ENCODE measurements around the gene ACAD9.
A peak's percentile ranks its signal among the peaks of the same experiment; 100 is the strongest.
"Not testable (repeated sequence)": the region's sequence is repeated elsewhere in the genome, so short reads cannot be mapped to it uniquely, and the experiment has no call there.

ACAD9 gene

DNA sequence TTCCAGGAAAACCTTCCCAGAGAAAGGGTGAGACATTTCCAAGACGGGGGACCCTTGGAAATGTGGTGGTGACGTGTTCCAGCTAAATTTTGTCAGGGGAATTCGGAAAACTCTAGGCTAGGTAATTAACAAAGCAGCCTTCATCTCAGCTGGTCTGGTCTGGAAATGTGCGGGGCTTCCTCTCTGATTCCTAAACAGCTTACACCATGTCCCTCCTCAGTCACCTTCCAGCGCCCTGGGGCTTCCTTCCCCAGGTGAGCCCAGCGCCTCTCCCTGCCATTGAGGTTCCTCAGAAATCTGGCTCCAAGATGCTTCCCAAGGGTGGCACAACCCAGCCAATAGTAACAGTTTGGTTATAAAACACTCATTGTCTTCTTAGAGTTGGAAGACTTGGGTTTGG is 571 bp downstream of the ACAD9 start:
- H3F3A ChIP-seq (ENCODE audit: insufficient read depth): peaks cover 9% of the 10 kb centered on the region; the same call in 1 of the 2 replicates
- H3K4me2 ChIP-seq (ENCODE audit: low read depth, low read length, poor library complexity, severe bottlenecking): peak overlapping the region; percentile 89
- H3K9me2 ChIP-seq (replicated peaks; ENCODE audit: insufficient read depth, low read length): no peaks in the 10 kb centered on the region
- no peak for TF ChIP-seq EZH2phosphoT487 (conservative IDR thresholded peaks at IDR 0.05; ENCODE audit: low read length)
- TF ChIP-seq, protein P1, sequence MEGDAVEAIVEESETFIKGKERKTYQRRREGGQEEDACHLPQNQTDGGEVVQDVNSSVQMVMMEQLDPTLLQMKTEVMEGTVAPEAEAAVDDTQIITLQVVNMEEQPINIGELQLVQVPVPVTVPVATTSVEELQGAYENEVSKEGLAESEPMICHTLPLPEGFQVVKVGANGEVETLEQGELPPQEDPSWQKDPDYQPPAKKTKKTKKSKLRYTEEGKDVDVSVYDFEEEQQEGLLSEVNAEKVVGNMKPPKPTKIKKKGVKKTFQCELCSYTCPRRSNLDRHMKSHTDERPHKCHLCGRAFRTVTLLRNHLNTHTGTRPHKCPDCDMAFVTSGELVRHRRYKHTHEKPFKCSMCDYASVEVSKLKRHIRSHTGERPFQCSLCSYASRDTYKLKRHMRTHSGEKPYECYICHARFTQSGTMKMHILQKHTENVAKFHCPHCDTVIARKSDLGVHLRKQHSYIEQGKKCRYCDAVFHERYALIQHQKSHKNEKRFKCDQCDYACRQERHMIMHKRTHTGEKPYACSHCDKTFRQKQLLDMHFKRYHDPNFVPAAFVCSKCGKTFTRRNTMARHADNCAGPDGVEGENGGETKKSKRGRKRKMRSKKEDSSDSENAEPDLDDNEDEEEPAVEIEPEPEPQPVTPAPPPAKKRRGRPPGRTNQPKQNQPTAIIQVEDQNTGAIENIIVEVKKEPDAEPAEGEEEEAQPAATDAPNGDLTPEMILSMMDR (IDR thresholded peaks at IDR 0.05; ENCODE audit: insufficient read depth, low read length, poor library complexity, severe bottlenecking): no peak
- H3K27me3 ChIP-seq (ENCODE audit: low read length): no peaks in the 10 kb centered on the region
- peaks cover 4% of the 10 kb centered on the region; the same call in 1 of the 2 replicates for H3K36me3 ChIP-seq (ENCODE audit: low read length)
- peak overlapping the region; percentile 19 for H3K27ac ChIP-seq (ENCODE audit: low read depth, low read length)
- no peaks in the 10 kb centered on the region for H3K9me3 ChIP-seq (ENCODE audit: insufficient read depth, low read length)
- no peaks in the 10 kb centered on the region; the same call in 1 of the 2 replicates for H4K20me1 ChIP-seq (ENCODE audit: low read depth, low read length)
- peak overlapping the region; percentile 85 for H3K4me3 ChIP-seq (ENCODE audit: insufficient read depth, low read length, poor library complexity, severe bottlenecking)
- H2AFZ ChIP-seq (ENCODE audit: low read depth, low read length, severe bottlenecking): peak overlapping the region; percentile 72
- peak overlapping the region; percentile 82 for H3K9ac ChIP-seq (ENCODE audit: low read length)
- H3K79me2 ChIP-seq (ENCODE audit: insufficient read depth, low read length): peaks cover 64% of the 10 kb centered on the region

DNA sequence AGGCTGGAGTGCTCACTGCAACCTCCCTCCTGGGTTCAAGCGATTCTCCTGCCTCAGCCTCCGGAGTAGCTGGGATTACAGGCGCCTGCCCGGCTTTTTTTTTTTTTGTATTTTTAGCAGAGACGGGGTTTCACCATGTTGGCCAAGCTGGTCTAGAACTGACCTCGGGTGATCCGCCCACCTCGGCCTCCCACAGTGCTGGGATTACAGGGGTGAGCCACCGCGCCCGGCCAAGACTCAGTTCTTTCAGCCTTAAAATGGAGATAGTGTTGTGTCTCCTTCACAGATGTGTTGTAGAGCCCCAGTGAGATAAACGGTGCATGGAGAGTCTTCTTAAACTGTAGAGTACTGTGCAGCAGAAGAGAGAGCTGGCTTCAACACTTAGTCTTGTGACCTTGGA is 1.0 kb downstream of the ACAD9 start:
- Histone ChIP-seq H3K79me2 (ENCODE audit: insufficient read depth, low read length) (peaks cover 68% of the 10 kb centered on the region), H3K9ac (ENCODE audit: low read length) (peak overlapping the region; percentile 82), H3K4me3 (ENCODE audit: insufficient read depth, low read length, poor library complexity, severe bottlenecking) (peak overlapping the region; percentile 85), H3K4me2 (ENCODE audit: low read depth, low read length, poor library complexity, severe bottlenecking) (peak overlapping the region; percentile 89)
- H3K9me3 ChIP-seq (ENCODE audit: insufficient read depth, low read length); H2AFZ ChIP-seq (ENCODE audit: low read depth, low read length, severe bottlenecking); H4K20me1 ChIP-seq (ENCODE audit: low read depth, low read length); H3K36me3 ChIP-seq (ENCODE audit: low read length); H3K27ac ChIP-seq (ENCODE audit: low read depth, low read length); H3F3A ChIP-seq (ENCODE audit: insufficient read depth); H3K9me2 ChIP-seq (replicated peaks; ENCODE audit: insufficient read depth, low read length); H3K27me3 ChIP-seq (ENCODE audit: low read length): not testable (repeated sequence)

DNA sequence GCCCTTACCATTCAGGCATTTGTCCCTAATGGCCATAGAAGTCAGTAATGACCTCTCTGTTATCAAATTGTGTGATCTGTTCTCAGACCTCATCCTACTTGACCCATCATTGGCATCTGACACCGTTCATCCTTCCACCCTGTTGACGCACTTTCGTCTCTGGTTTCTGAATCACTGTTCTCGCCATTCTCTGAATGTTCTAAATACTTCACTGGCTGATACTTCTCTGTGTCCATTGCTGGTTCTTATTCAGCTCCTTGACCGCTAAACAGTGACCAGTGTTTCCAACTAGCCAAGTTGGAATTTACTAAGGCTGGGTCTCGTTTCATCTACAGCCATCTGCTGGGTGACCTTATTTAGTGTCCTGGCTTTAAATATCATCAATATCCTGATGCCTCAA is 2.2 kb downstream of the ACAD9 start:
- no peak for TF ChIP-seq EZH2phosphoT487 (conservative IDR thresholded peaks at IDR 0.05; ENCODE audit: low read length)
- TF ChIP-seq, protein P1 (IDR thresholded peaks at IDR 0.05; ENCODE audit: insufficient read depth, low read length, poor library complexity, severe bottlenecking): no peak
- Histone ChIP-seq H3K4me2 (ENCODE audit: low read depth, low read length, poor library complexity, severe bottlenecking) (no peak overlapping the region), H3K9me3 (ENCODE audit: insufficient read depth, low read length) (no peaks in the 10 kb centered on the region), H3K79me2 (ENCODE audit: insufficient read depth, low read length) (peaks cover 68% of the 10 kb centered on the region), H3K9me2 (replicated peaks; ENCODE audit: insufficient read depth, low read length) (no peaks in the 10 kb centered on the region), H3K36me3 (ENCODE audit: low read length) (peaks cover 5% of the 10 kb centered on the region; the same call in 1 of the 2 replicates), H4K20me1 (ENCODE audit: low read depth, low read length) (no peaks in the 10 kb centered on the region; the same call in 1 of the 2 replicates), H2AFZ (ENCODE audit: low read depth, low read length, severe bottlenecking) (no peak overlapping the region), H3K9ac (ENCODE audit: low read length) (0 out of 2 replicates have a peak overlapping the region, but pooled peaks have one; percentile 82), H3K27me3 (ENCODE audit: low read length) (no peaks in the 10 kb centered on the region), H3K27ac (ENCODE audit: low read depth, low read length) (no peak overlapping the region), H3F3A (ENCODE audit: insufficient read depth) (peaks cover 9% of the 10 kb centered on the region; the same call in 1 of the 2 replicates), H3K4me3 (ENCODE audit: insufficient read depth, low read length, poor library complexity, severe bottlenecking) (no peak overlapping the region)

DNA sequence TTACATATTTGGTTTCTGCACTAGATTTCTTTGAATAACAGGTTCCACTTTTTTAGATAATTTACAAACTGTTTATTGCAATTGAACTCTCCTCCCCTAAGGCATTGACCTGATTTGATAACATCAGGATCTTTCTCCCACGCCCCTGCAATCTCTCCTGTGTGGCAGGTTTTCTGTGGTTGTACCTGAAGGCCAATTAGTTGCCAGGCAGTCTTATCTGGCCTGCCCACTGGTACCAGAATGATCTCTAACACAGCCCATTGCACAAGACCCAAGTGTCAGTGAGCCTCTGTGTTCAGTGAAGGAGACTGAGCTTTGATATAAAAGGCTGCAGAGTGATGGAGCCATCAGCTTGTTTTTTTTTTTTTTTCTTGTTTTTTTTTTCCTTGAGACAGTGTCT is 3.3 kb downstream of the ACAD9 start:
- 0 out of 2 replicates have a peak, but pooled peaks cover 3% of the 10 kb centered on the region for H3F3A ChIP-seq (ENCODE audit: insufficient read depth)
- H3K27me3 ChIP-seq (ENCODE audit: low read length): no peaks in the 10 kb centered on the region
- no peaks in the 10 kb centered on the region for H3K9me3 ChIP-seq (ENCODE audit: insufficient read depth, low read length)
- H3K4me2 ChIP-seq (ENCODE audit: low read depth, low read length, poor library complexity, severe bottlenecking): no peak overlapping the region
- H3K4me3 ChIP-seq (ENCODE audit: insufficient read depth, low read length, poor library complexity, severe bottlenecking): no peak overlapping the region
- no peak overlapping the region for H3K27ac ChIP-seq (ENCODE audit: low read depth, low read length)
- peaks cover 5% of the 10 kb centered on the region; the same call in 1 of the 2 replicates for H3K36me3 ChIP-seq (ENCODE audit: low read length)
- H3K9me2 ChIP-seq (replicated peaks; ENCODE audit: insufficient read depth, low read length): no peaks in the 10 kb centered on the region
- TF ChIP-seq, protein P1 (IDR thresholded peaks at IDR 0.05; ENCODE audit: insufficient read depth, low read length, poor library complexity, severe bottlenecking): no peak
- TF ChIP-seq EZH2phosphoT487 (conservative IDR thresholded peaks at IDR 0.05; ENCODE audit: low read length): no peak
- no peaks in the 10 kb centered on the region; the same call in 1 of the 2 replicates for H4K20me1 ChIP-seq (ENCODE audit: low read depth, low read length)
- H2AFZ ChIP-seq (ENCODE audit: low read depth, low read length, severe bottlenecking): no peak overlapping the region
- peaks cover 68% of the 10 kb centered on the region for H3K79me2 ChIP-seq (ENCODE audit: insufficient read depth, low read length)
- H3K9ac ChIP-seq (ENCODE audit: low read length): 0 out of 2 replicates have a peak overlapping the region, but pooled peaks have one; percentile 7
